ENCODE results near the gene CD74.
"Not testable (repeated sequence)": the region's sequence is repeated elsewhere in the genome, so short reads cannot be mapped to it uniquely, and the experiment has no call there.

Gene CD74

GRCh38 chr5:150412319-150413175 is at the start of gene CD74:
CD74 (minus strand) TSS chr5:150412910; CDS start chr5:150412749, 161 bp downstream.
- Mint-ChIP-seq H3K27me3 (no peaks in the 10 kb centered on the region), H3K9me3 (no peaks in the 10 kb centered on the region), H3K4me3 (peak within 1 kb of the TSS; percentile 98), H3K36me3 (ENCODE audit: insufficient read depth) (peaks cover 50% of the 10 kb centered on the region), H3K4me1 (peaks cover 46% of the 10 kb centered on the region), H3K27ac (ENCODE audit: low read depth) (peak within 1 kb of the TSS; percentile 100)
- DNase-seq (ENCODE audit: low spot score in 2 of 2) (peak; percentile 82 to 93), ATAC-seq (replicated peaks; ENCODE audit: extremely low read depth, poor library complexity, severe bottlenecking) (peak; percentile 85)

- Mint-ChIP-seq H3K4me3 (no peak overlapping the region), H3K27me3 (peaks cover 3% of the 10 kb centered on the region), H3K9me3 (no peaks in the 10 kb centered on the region), H3K36me3 (ENCODE audit: insufficient read depth) (peaks cover 2% of the 10 kb centered on the region), H3K4me1 (peaks cover 17% of the 10 kb centered on the region), H3K27ac (ENCODE audit: low read depth) (peak overlapping the region; percentile 38)
- ATAC-seq (replicated peaks; ENCODE audit: extremely low read depth, poor library complexity, severe bottlenecking) (no peak), DNase-seq (ENCODE audit: low spot score in 2 of 2) (no peak)
Observed at GRCh38 chr5:150461231-150461630, 48.5 kb upstream of the CD74 start.

- Mint-ChIP-seq H3K4me1 (peaks cover 17% of the 10 kb centered on the region), H3K9me3 (no peaks in the 10 kb centered on the region), H3K27ac (ENCODE audit: low read depth) (no peak overlapping the region), H3K4me3 (no peak overlapping the region), H3K27me3 (no peaks in the 10 kb centered on the region), H3K36me3 (ENCODE audit: insufficient read depth) (peaks cover 2% of the 10 kb centered on the region)
- no peak for ATAC-seq (replicated peaks; ENCODE audit: extremely low read depth, poor library complexity, severe bottlenecking)
- no peak for DNase-seq (ENCODE audit: low spot score in 2 of 2)
Observed at GRCh38 chr5:150460781-150461180, 48.1 kb upstream of the CD74 start.

GRCh38 chr5:150458802-150459557 is 46.3 kb upstream of the CD74 start:
- H3K36me3 Mint-ChIP-seq (ENCODE audit: insufficient read depth) = peaks cover 2% of the 10 kb centered on the region
- DNase-seq (ENCODE audit: low spot score in 2 of 2) = peak; percentile 77 to 90
- no peak overlapping the region for H3K4me3 Mint-ChIP-seq
- H3K4me1 Mint-ChIP-seq = peaks cover 17% of the 10 kb centered on the region
- H3K27ac Mint-ChIP-seq (ENCODE audit: low read depth) = peak overlapping the region; percentile 56
- no peaks in the 10 kb centered on the region for H3K27me3 Mint-ChIP-seq
- ATAC-seq (replicated peaks; ENCODE audit: extremely low read depth, poor library complexity, severe bottlenecking) = peak; percentile 92
- no peaks in the 10 kb centered on the region for H3K9me3 Mint-ChIP-seq

- ATAC-seq (replicated peaks; ENCODE audit: extremely low read depth, poor library complexity, severe bottlenecking) = no peak
- H3K4me3 Mint-ChIP-seq = peak overlapping the region; percentile 19
Observed at GRCh38 chr5:150457562-150458240, 45.0 kb upstream of the CD74 start.

GRCh38 chr5:150457121-150457520 is 44.4 kb upstream of the CD74 start:
- Mint-ChIP-seq H3K36me3 (ENCODE audit: insufficient read depth) (no peaks in the 10 kb centered on the region), H3K9me3 (no peaks in the 10 kb centered on the region), H3K27me3 (no peaks in the 10 kb centered on the region), H3K27ac (ENCODE audit: low read depth) (no peak overlapping the region), H3K4me1 (peaks cover 17% of the 10 kb centered on the region), H3K4me3 (peak overlapping the region; percentile 47)
- no peak for DNase-seq (ENCODE audit: low spot score in 2 of 2)
- no peak for ATAC-seq (replicated peaks; ENCODE audit: extremely low read depth, poor library complexity, severe bottlenecking)

More at GRCh38 chr5:150457562-150458240, 45.0 kb upstream of the CD74 start:
- Mint-ChIP-seq H3K27me3 (no peaks in the 10 kb centered on the region), H3K9me3 (no peaks in the 10 kb centered on the region), H3K27ac (ENCODE audit: low read depth) (no peak overlapping the region), H3K36me3 (ENCODE audit: insufficient read depth) (no peaks in the 10 kb centered on the region), H3K4me1 (peaks cover 17% of the 10 kb centered on the region)
- DNase-seq (ENCODE audit: low spot score in 2 of 2) = no peak

- H3K4me3 Mint-ChIP-seq = no peak overlapping the region
- H3K27ac Mint-ChIP-seq (ENCODE audit: low read depth) = no peak overlapping the region
Observed at GRCh38 chr5:150454492-150455229, 42.0 kb upstream of the CD74 start.

GRCh38 chr5:150454027-150454426 is 41.3 kb upstream of the CD74 start:
- DNase-seq (ENCODE audit: low spot score in 2 of 2); H3K9me3 Mint-ChIP-seq; ATAC-seq (replicated peaks; ENCODE audit: extremely low read depth, poor library complexity, severe bottlenecking); H3K27me3 Mint-ChIP-seq; H3K36me3 Mint-ChIP-seq (ENCODE audit: insufficient read depth); H3K27ac Mint-ChIP-seq (ENCODE audit: low read depth); H3K4me3 Mint-ChIP-seq: not testable (repeated sequence)
- peaks cover 17% of the 10 kb centered on the region for H3K4me1 Mint-ChIP-seq

More at GRCh38 chr5:150454492-150455229, 42.0 kb upstream of the CD74 start:
- Mint-ChIP-seq H3K9me3 (no peaks in the 10 kb centered on the region), H3K4me1 (peaks cover 17% of the 10 kb centered on the region), H3K27me3 (no peaks in the 10 kb centered on the region), H3K36me3 (ENCODE audit: insufficient read depth) (peaks cover 2% of the 10 kb centered on the region)
- ATAC-seq (replicated peaks; ENCODE audit: extremely low read depth, poor library complexity, severe bottlenecking) (no peak), DNase-seq (ENCODE audit: low spot score in 2 of 2) (no peak)

GRCh38 chr5:150452914-150453313 is 40.2 kb upstream of the CD74 start:
- no peak for ATAC-seq (replicated peaks; ENCODE audit: extremely low read depth, poor library complexity, severe bottlenecking)
- Mint-ChIP-seq H3K9me3 (no peaks in the 10 kb centered on the region), H3K4me1 (peaks cover 23% of the 10 kb centered on the region), H3K27ac (ENCODE audit: low read depth) (no peak overlapping the region), H3K36me3 (ENCODE audit: insufficient read depth) (peaks cover 17% of the 10 kb centered on the region), H3K27me3 (no peaks in the 10 kb centered on the region), H3K4me3 (no peak overlapping the region)
- DNase-seq (ENCODE audit: low spot score in 2 of 2) = no peak

- no peaks in the 10 kb centered on the region for H3K9me3 Mint-ChIP-seq
- no peak overlapping the region for H3K4me3 Mint-ChIP-seq
- H3K27ac Mint-ChIP-seq (ENCODE audit: low read depth) = no peak overlapping the region
- H3K27me3 Mint-ChIP-seq = no peaks in the 10 kb centered on the region
- H3K4me1 Mint-ChIP-seq = peaks cover 23% of the 10 kb centered on the region
- DNase-seq (ENCODE audit: low spot score in 2 of 2) (no peak), ATAC-seq (replicated peaks; ENCODE audit: extremely low read depth, poor library complexity, severe bottlenecking) (no peak)
- peaks cover 31% of the 10 kb centered on the region for H3K36me3 Mint-ChIP-seq (ENCODE audit: insufficient read depth)
Observed at GRCh38 chr5:150451594-150451993, 38.9 kb upstream of the CD74 start.

GRCh38 chr5:150449517-150450339 is 37.0 kb upstream of the CD74 start, which contains the start of gene RPS14:
RPS14 (minus strand) TSS chr5:150449739; CDS start chr5:150447733, 2,006 bp downstream.
- Mint-ChIP-seq H3K36me3 (ENCODE audit: insufficient read depth) (peaks cover 49% of the 10 kb centered on the region), H3K4me1 (peaks cover 30% of the 10 kb centered on the region), H3K9me3 (no peaks in the 10 kb centered on the region), H3K27ac (ENCODE audit: low read depth) (peak within 1 kb of the TSS; percentile 99), H3K4me3 (peak within 1 kb of the TSS; percentile 90), H3K27me3 (no peaks in the 10 kb centered on the region)
- DNase-seq (ENCODE audit: low spot score in 2 of 2) (peak; percentile 91 to 92), ATAC-seq (replicated peaks; ENCODE audit: extremely low read depth, poor library complexity, severe bottlenecking) (peak; percentile 94)

Measured in central memory CD8-positive, alpha-beta T cell (primary cell).